NCI-H69 (cell line): Measurements from ENCODE around the gene SLC38A1.
"Not testable (repeated sequence)": the region's sequence is repeated elsewhere in the genome, so short reads cannot be mapped to it uniquely, and the experiment has no call there.

ENCODE experiments used
- DNase-seq: peaks from one replicate; lab custom pipeline; 2025; lab: John Stamatoyannopoulos, UW

SLC38A1 gene

GRCh38 chr12:46264057-46264456, 4.8 kb downstream of the SLC38A1 start:
- no peak for DNase-seq

- DNase-seq: no peak
Observed at GRCh38 chr12:46263140-46264016, 5.5 kb downstream of the SLC38A1 start.

GRCh38 chr12:46261646-46262045, 7.2 kb downstream of the SLC38A1 start:
- no peak for DNase-seq

GRCh38 chr12:46260913-46261476, 7.8 kb downstream of the SLC38A1 start:
- peak; percentile 70 for DNase-seq

- no peak for DNase-seq
Observed at GRCh38 chr12:46260124-46260912, 8.5 kb downstream of the SLC38A1 start.

- DNase-seq: no peak
Observed at GRCh38 chr12:46259713-46260112, 9.1 kb downstream of the SLC38A1 start.

- DNase-seq: no peak
Observed at GRCh38 chr12:46259071-46259470, 9.8 kb downstream of the SLC38A1 start.

GRCh38 chr12:46258129-46258528, 10.7 kb downstream of the SLC38A1 start:
- DNase-seq: no peak

- no peak for DNase-seq
Observed at GRCh38 chr12:46256942-46257341, 11.9 kb downstream of the SLC38A1 start.

GRCh38 chr12:46253544-46254162, 15.2 kb downstream of the SLC38A1 start:
- DNase-seq: no peak

GRCh38 chr12:46251994-46252393, 16.8 kb downstream of the SLC38A1 start:
- not testable (repeated sequence) for DNase-seq

- DNase-seq: not testable (repeated sequence)
Observed at GRCh38 chr12:46249960-46250359, 18.9 kb downstream of the SLC38A1 start.

- DNase-seq: no peak
Observed at GRCh38 chr12:46246021-46246700, 22.7 kb downstream of the SLC38A1 start.

GRCh38 chr12:46244997-46245396, 23.8 kb downstream of the SLC38A1 start:
- no peak for DNase-seq

- no peak for DNase-seq
Observed at GRCh38 chr12:46244273-46244915, 24.4 kb downstream of the SLC38A1 start.

- no peak for DNase-seq
Observed at GRCh38 chr12:46242569-46242968, 26.3 kb downstream of the SLC38A1 start.

- DNase-seq: no peak
Observed at GRCh38 chr12:46240436-46240835, 28.4 kb downstream of the SLC38A1 start.

GRCh38 chr12:46238821-46239220, 30.0 kb downstream of the SLC38A1 start:
- no peak for DNase-seq

- no peak for DNase-seq
Observed at GRCh38 chr12:46237371-46238045, 31.3 kb downstream of the SLC38A1 start.

GRCh38 chr12:46234000-46234399, 34.8 kb downstream of the SLC38A1 start:
- no peak for DNase-seq

- peak; percentile 66 for DNase-seq
Observed at GRCh38 chr12:46233423-46233822, 35.4 kb downstream of the SLC38A1 start.
